PC-9 (cell line): ENCODE results near the gene RPS14. TPM values are rescaled to one million over a fixed set of nuclear protein-coding genes. Genes with fewer than 3 reads are reported as not detected.

ENCODE experiments used
- Bru-seq: library from RNA; stranded (reverse); fragments of 400-500 nt; gene quantifications from one replicate; lab custom pipeline; 2021; lab: Mats Ljungman, UMichigan
- BruChase-seq, 2 experiments: library from RNA; stranded (reverse); fragments of 400-500 nt; gene quantifications; one replicate each; lab custom pipeline; 2021; lab: Mats Ljungman, UMichigan
- BruUV-seq: library from RNA; stranded (reverse); fragments of 400-500 nt; replicated peaks from 2 replicates; lab custom pipeline; 2021; lab: Mats Ljungman, UMichigan
- CTCF ChIA-PET: fragments of 300-600 bp; sonication (Branson Sonifier 250); formaldehyde crosslinking; loops from one replicate; lab custom pipeline; 2022; ENCODE audit warnings: antibody characterized with exemption; lab: Charles Lee
- POLR2A ChIA-PET: fragments of 300-600 bp; sonication (Branson Sonifier 250); formaldehyde crosslinking; loops from one replicate; lab custom pipeline; 2022; ENCODE audit warnings: antibody characterized with exemption; ENCODE audit not compliant: unreplicated experiment; lab: Charles Lee
- DNase-seq, 2 experiments: peaks; one replicate each; pipeline versions ENCODE4 v3.0.0 to v3.0.0-alpha.2; 2015 to 2022; ENCODE audit warnings: mixed read lengths in 1 of 2
- H2AFZ ChIP-seq: fragments of 200-600 bp; sonication (generic); 2 replicates; pipeline ENCODE4 v1.8.1; 2017; ENCODE audit warnings: antibody characterized with exemption
- H3F3A ChIP-seq: fragments of 200-600 bp; sonication (generic); 2 replicates; pipeline ENCODE4 v1.8.1; 2017; ENCODE audit warnings: antibody characterized with exemption, mild to moderate bottlenecking, low read depth; ENCODE audit not compliant: insufficient read depth
- H3K27ac ChIP-seq: fragments of 200-600 bp; sonication (generic); 2 replicates; pipeline ENCODE4 v1.6.1; 2016; ENCODE audit warnings: mixed run types
- H3K27me3 ChIP-seq: fragments of 200-600 bp; sonication (generic); 2 replicates; pipeline ENCODE4 v1.6.1; 2016; ENCODE audit warnings: low read depth, mixed run types; ENCODE audit not compliant: insufficient read depth
- H3K36me3 ChIP-seq: fragments of 200-600 bp; sonication (generic); 2 replicates; pipeline ENCODE4 v1.6.1; 2016; ENCODE audit warnings: low read depth, mixed run types
- H3K4me1 ChIP-seq: fragments of 200-600 bp; sonication (generic); replicated peaks from 2 replicates; pipeline ENCODE4 v1.6.1; 2016; ENCODE audit warnings: mixed run types; ENCODE audit not compliant: insufficient read depth
- H3K4me2 ChIP-seq: fragments of 200-600 bp; sonication (generic); 2 replicates; pipeline ENCODE4 v1.6.1; 2017; ENCODE audit warnings: mixed run types
- H3K4me3 ChIP-seq: fragments of 200-600 bp; sonication (generic); 2 replicates; pipeline ENCODE4 v1.6.1; 2016; ENCODE audit warnings: mixed run types
- H3K79me2 ChIP-seq: fragments of 200-600 bp; sonication (generic); 2 replicates; pipeline ENCODE4 v1.6.1; 2017; ENCODE audit warnings: low read depth, mixed run types
- H3K9me2 ChIP-seq: fragments of 200-600 bp; sonication (generic); 2 replicates; pipeline ENCODE4 v1.8.1; 2017; ENCODE audit warnings: mild to moderate bottlenecking; ENCODE audit not compliant: insufficient read depth
- H3K9me3 ChIP-seq: fragments of 200-600 bp; sonication (generic); 2 replicates; pipeline ENCODE4 v1.8.1; 2016; ENCODE audit warnings: low read depth; ENCODE audit not compliant: insufficient read depth
- H4K20me1 ChIP-seq: fragments of 200-600 bp; sonication (generic); 2 replicates; pipeline ENCODE4 v1.8.1; 2017; ENCODE audit not compliant: insufficient read depth
- EZH2 ChIP-seq: fragments of 200-600 bp; sonication (generic); IDR thresholded peaks from 2 replicates; pipeline ENCODE4 v1.8.0; 2017; ENCODE audit warnings: antibody characterized with exemption, low read depth
- intact Hi-C: fragments of 100-400 bp; cut with micrococcal nuclease; formaldehyde crosslinking; loops from one replicate; pipeline ENCODE4 v1.10.0; 2022; ENCODE audit not compliant: unreplicated experiment
- long read RNA-seq: library from polyadenylated mRNA; stranded (forward); transcript quantifications from one replicate; pipeline ENCODE4 v2.0.0, GENCODE V29; 2022
- total RNA-seq: library from RNA; stranded (reverse); gene quantifications from 2 replicates; pipeline ENCODE4 v1.2.3, GENCODE V29; 2021
- TF ChIP-seq, protein P1 (sequence below): fragments of 200-600 bp; sonication (generic); conservative IDR thresholded peaks from 2 replicates; pipeline ENCODE4 v1.6.1; 2017; ENCODE audit warnings: mixed run types, antibody characterized with exemption, mild to moderate bottlenecking, moderate library complexity

RPS14 gene
- total RNA-seq (2,907 and 3,838 TPM in 2 replicates), Bru-seq, nascent RNA (percentile 100 among the genes with signal in this experiment), BruChase-seq, experiment 1, labeled RNA remaining after a 2-hour chase (percentile 100 among the genes with signal in this experiment), BruChase-seq, experiment 2, labeled RNA remaining after a 6-hour chase (percentile 99 among the genes with signal in this experiment)
- long read RNA-seq, transcript RPS14-202 (5 exons, 2,314 nt) = minor isoform, 83 of 4,816 reads
- long read RNA-seq, transcript RPS14-203 (5 exons, 569 nt) = major isoform, 4,343 of 4,816 reads
- long read RNA-seq, transcript RPS14-205 (3 exons, 3,119 nt) = minor isoform, 13 of 4,816 reads
- long read RNA-seq, transcript RPS14-201 (5 exons, 712 nt) = minor isoform, 86 of 4,816 reads
- long read RNA-seq, partial matches to known transcripts = 238 of 4,816 reads
- long read RNA-seq, other reads (novel, unspliced or antisense) = 52 of 4,816 reads

DNA sequence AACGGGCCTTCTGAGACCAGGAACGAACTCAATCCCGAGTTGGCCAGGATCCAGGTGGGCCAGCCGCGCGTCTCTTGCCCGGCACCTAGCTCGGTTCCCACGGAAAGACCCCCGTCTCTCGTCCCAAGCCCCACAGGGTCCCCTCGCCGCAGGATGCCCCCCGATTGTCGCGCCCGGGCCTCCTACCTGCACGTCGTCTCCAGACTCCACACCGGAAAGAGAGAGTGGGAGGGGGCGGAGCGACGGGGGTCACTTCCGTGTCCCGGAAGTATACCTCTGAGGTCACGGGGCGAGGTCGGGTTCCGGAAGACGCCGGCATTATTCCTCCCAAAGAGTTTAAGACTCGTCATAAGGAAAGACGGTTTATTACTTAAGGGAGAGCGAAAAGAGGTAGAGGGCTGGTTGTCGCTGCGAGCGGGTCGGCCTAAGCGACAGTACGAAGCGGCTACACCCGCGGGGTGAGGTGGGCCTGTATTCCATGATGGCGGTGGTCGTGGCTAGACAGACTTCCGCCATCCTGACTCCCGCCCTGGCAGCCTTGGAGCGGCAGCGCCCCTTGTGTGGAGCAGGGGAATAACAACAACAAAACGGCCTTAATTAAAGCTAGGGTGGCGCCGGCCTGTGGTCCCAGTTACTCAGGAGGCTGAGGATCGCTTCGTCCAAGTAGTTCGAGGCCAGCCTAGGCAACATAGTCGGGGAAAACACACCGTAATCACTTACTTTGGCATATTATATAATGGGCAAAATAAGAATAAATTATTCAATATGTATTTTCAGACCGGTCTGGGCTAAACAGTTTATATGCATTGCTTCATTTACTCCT, at the start of gene RPS14:
Gene RPS14, minus strand, starts transcription at position 223 of the 823 bp plus-strand sequence. CDS start 2,006 bp downstream, outside the sequence.
- Histone ChIP-seq H2AFZ (peak within 1 kb of the TSS; percentile 74), H3K27me3 (no peaks in the 10 kb centered on the region), H3K36me3 (peaks cover 41% of the 10 kb centered on the region), H3K4me2 (peak within 1 kb of the TSS; percentile 95), H3K27ac (peak within 1 kb of the TSS; percentile 86), H4K20me1 (peaks cover 40% of the 10 kb centered on the region), H3K4me3 (peak within 1 kb of the TSS; percentile 93), H3K9me2 (no peaks in the 10 kb centered on the region), H3K9me3 (no peaks in the 10 kb centered on the region), H3K79me2 (peaks cover 37% of the 10 kb centered on the region), H3K4me1 (peaks cover 12% of the 10 kb centered on the region), H3F3A (peaks cover 48% of the 10 kb centered on the region)
- intact Hi-C loops = loop anchor here (1.0 to 10.0 kb wide), 4 partner anchors 108 to 398 kb away; partner anchors contain the start of genes IRGM and RBM22
- TF ChIP-seq, protein P1, sequence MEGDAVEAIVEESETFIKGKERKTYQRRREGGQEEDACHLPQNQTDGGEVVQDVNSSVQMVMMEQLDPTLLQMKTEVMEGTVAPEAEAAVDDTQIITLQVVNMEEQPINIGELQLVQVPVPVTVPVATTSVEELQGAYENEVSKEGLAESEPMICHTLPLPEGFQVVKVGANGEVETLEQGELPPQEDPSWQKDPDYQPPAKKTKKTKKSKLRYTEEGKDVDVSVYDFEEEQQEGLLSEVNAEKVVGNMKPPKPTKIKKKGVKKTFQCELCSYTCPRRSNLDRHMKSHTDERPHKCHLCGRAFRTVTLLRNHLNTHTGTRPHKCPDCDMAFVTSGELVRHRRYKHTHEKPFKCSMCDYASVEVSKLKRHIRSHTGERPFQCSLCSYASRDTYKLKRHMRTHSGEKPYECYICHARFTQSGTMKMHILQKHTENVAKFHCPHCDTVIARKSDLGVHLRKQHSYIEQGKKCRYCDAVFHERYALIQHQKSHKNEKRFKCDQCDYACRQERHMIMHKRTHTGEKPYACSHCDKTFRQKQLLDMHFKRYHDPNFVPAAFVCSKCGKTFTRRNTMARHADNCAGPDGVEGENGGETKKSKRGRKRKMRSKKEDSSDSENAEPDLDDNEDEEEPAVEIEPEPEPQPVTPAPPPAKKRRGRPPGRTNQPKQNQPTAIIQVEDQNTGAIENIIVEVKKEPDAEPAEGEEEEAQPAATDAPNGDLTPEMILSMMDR = peak; percentile 98
- TF ChIP-seq EZH2 = no peak
- ChIA-PET CTCF (interaction anchor here (0.7 to 1.5 kb wide), 3 partner anchors 13 to 48 kb away, joined by 3 to 4 read pairs (median 3); no protein-coding TSS in a partner anchor), POLR2A (interaction anchor here (0.5 to 0.7 kb wide), 11 partner anchors 9 to 1334 kb away, joined by 3 to 5 read pairs (median 4); partner anchors contain the start of gene TCOF1)
- peak; percentile 82 to 94 for DNase-seq
- BruUV-seq = TSS peak; percentile 97

DNA sequence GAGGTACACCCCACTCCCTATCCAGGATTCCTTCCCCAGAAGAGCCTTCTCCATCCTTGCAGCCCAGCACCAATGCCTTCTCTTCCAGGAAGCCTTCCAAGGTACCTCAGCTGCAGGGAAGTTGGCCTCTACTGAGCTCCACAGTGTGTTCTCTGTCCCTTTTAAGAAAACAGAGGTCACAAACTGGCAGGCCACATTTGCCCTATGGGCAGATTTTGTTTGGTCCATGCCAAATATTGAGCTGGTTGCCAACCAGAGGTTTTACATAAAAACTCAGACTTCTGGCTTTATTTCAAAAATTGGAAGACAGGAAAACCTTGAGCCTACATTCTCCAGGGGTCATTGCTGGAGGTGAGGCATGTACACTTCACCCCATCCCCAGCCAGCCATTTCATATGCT, 49.4 kb upstream of the RPS14 start:
- H3K4me3 ChIP-seq = no peak overlapping the region
- POLR2A ChIA-PET = no interaction called here
- H3K36me3 ChIP-seq = no peaks in the 10 kb centered on the region
- peaks cover 80% of the 10 kb centered on the region for H3K79me2 ChIP-seq
- H3K27ac ChIP-seq = no peak overlapping the region
- DNase-seq = no peak
- H3K9me2 ChIP-seq = no peaks in the 10 kb centered on the region
- BruUV-seq = no TSS peak
- peaks cover 68% of the 10 kb centered on the region for H4K20me1 ChIP-seq
- H3K4me1 ChIP-seq = peaks cover 20% of the 10 kb centered on the region
- CTCF ChIA-PET = interaction anchor here (0.6 kb wide), 2 partner anchors 14 to 645 kb away, joined by 3 to 11 read pairs; no protein-coding TSS in a partner anchor
- no peak for TF ChIP-seq EZH2
- TF ChIP-seq, protein P1 = no peak
- H2AFZ ChIP-seq = no peak overlapping the region
- no peak overlapping the region for H3K4me2 ChIP-seq
- H3K9me3 ChIP-seq = no peaks in the 10 kb centered on the region
- H3K27me3 ChIP-seq = no peaks in the 10 kb centered on the region
- peaks cover 26% of the 10 kb centered on the region for H3F3A ChIP-seq
- intact Hi-C loops = no loop called here

DNA sequence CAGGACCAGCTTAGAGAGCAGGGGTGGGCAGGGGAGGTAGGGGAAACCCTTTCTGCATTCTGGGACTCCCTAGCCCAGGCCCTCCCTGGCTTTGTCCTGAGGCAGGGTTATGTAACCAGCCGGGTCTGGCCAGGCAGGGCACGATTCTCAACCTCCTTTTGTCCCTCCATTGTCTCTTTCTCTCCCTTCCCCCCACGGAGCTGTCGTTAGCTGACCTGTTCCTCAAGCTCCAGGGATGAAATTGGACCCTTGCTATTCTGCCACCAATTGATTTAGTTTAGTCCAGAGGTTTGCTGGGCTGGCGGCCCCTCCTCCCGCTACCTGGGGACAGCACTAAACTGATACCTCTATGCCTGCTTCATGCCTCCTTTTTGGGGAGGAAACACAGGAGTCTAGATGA, 49.0 kb upstream of the RPS14 start:
- TF ChIP-seq EZH2 = no peak
- TF ChIP-seq, protein P1 = no peak
- H3K4me2 ChIP-seq = peak overlapping the region; percentile 5; the same call in 1 of the 2 replicates
- no peaks in the 10 kb centered on the region for H3K9me2 ChIP-seq
- no peak overlapping the region for H3K27ac ChIP-seq
- ChIA-PET POLR2A (interaction anchor here (0.6 kb wide), 1 partner anchor 16 kb away, joined by 9 read pairs; no protein-coding TSS in a partner anchor), CTCF (interaction anchor here (0.6 to 1.5 kb wide), 2 partner anchors 11 to 176 kb away, joined by 3 to 4 read pairs; no protein-coding TSS in a partner anchor)
- H3K27me3 ChIP-seq = no peaks in the 10 kb centered on the region
- H3K79me2 ChIP-seq = peaks cover 81% of the 10 kb centered on the region
- BruUV-seq = no TSS peak
- peaks cover 26% of the 10 kb centered on the region for H3F3A ChIP-seq
- H4K20me1 ChIP-seq = peaks cover 72% of the 10 kb centered on the region
- peaks cover 20% of the 10 kb centered on the region for H3K4me1 ChIP-seq
- peak in 1 of 2 experiments; percentile 55 for DNase-seq
- H2AFZ ChIP-seq = no peak overlapping the region
- no peaks in the 10 kb centered on the region for H3K9me3 ChIP-seq
- intact Hi-C loops = no loop called here
- H3K36me3 ChIP-seq = no peaks in the 10 kb centered on the region
- no peak overlapping the region for H3K4me3 ChIP-seq
